GM12892 (cell line): ENCODE data around the gene ZCCHC2.

Experiments
- POLR2A ChIP-seq: IDR thresholded peaks from 2 replicates; pipeline ENCODE4 v1.6.1; 2011; ENCODE audit warnings: low read depth, low read length, control low read depth
- POLR2AphosphoS5 ChIP-seq: IDR thresholded peaks from 2 replicates; pipeline ENCODE4 v1.6.1; 2011; ENCODE audit warnings: low read depth, low read length, control low read depth
- TAF1 ChIP-seq: IDR thresholded peaks from 2 replicates; pipeline ENCODE4 v1.6.1; 2011; ENCODE audit warnings: low read depth, mild to moderate bottlenecking, control low read depth, low read length, borderline replicate concordance

- TF ChIP-seq POLR2A (no peak), TAF1 (no peak), POLR2AphosphoS5 (no peak)
Observed at GRCh38 chr18:62614494-62614893, 91.7 kb downstream of the ZCCHC2 start.
